HG03439 (cell line): ENCODE measurements around the gene ZNF438.
"Not testable (repeated sequence)": the region's sequence is repeated elsewhere in the genome, so short reads cannot be mapped to it uniquely, and the experiment has no call there.

Experiments
- ATAC-seq: cut with Tn5 transposase; IDR thresholded peaks from one replicate; pipeline ENCODE4 v1.9.1; 2021; ENCODE audit warnings: mild to moderate bottlenecking, moderate library complexity; ENCODE audit not compliant: unreplicated experiment

ZNF438 gene

GRCh38 chr10:31031558-31032257 lies at the start of gene ZNF438:
ZNF438 (minus strand) TSS chr10:31031865; CDS start chr10:30877034, 154,831 bp downstream.
- peak; percentile 87 for ATAC-seq

GRCh38 chr10:31076610-31076988 lies 44.9 kb upstream of the ZNF438 start:
- no peak for ATAC-seq

- no peak for ATAC-seq
Measured at GRCh38 chr10:31075881-31076609, 44.4 kb upstream of the ZNF438 start.

GRCh38 chr10:31075434-31075833 lies 43.8 kb upstream of the ZNF438 start:
- ATAC-seq: no peak

- no peak for ATAC-seq
Measured at GRCh38 chr10:31074722-31075086, 43.0 kb upstream of the ZNF438 start.

- no peak for ATAC-seq
Measured at GRCh38 chr10:31073996-31074721, 42.5 kb upstream of the ZNF438 start.

GRCh38 chr10:31073211-31073610 lies 41.5 kb upstream of the ZNF438 start:
- no peak for ATAC-seq

GRCh38 chr10:31072451-31072850 lies 40.8 kb upstream of the ZNF438 start:
- no peak for ATAC-seq

GRCh38 chr10:31071232-31072005 lies 39.8 kb upstream of the ZNF438 start:
- ATAC-seq: no peak

GRCh38 chr10:31070691-31071090 lies 39.0 kb upstream of the ZNF438 start:
- ATAC-seq: no peak

- no peak for ATAC-seq
Measured at GRCh38 chr10:31070025-31070424, 38.4 kb upstream of the ZNF438 start.

- no peak for ATAC-seq
Measured at GRCh38 chr10:31069411-31069810, 37.7 kb upstream of the ZNF438 start.

GRCh38 chr10:31064348-31064747 lies 32.7 kb upstream of the ZNF438 start:
- ATAC-seq: no peak

GRCh38 chr10:31063841-31064240 lies 32.2 kb upstream of the ZNF438 start:
- ATAC-seq: no peak

- ATAC-seq: no peak
Measured at GRCh38 chr10:31062856-31063255, 31.2 kb upstream of the ZNF438 start.

- no peak for ATAC-seq
Measured at GRCh38 chr10:31061941-31062340, 30.3 kb upstream of the ZNF438 start.

GRCh38 chr10:31058795-31059703 lies 27.4 kb upstream of the ZNF438 start:
- no peak for ATAC-seq

GRCh38 chr10:31056678-31057077 lies 25.0 kb upstream of the ZNF438 start:
- ATAC-seq: not testable (repeated sequence)

GRCh38 chr10:31055573-31056251 lies 24.0 kb upstream of the ZNF438 start:
- ATAC-seq: no peak
